Measurements from ENCODE around the gene TMEM234.
"Not testable (repeated sequence)": the region's sequence is repeated elsewhere in the genome, so short reads cannot be mapped to it uniquely, and the experiment has no call there.

TMEM234 gene

GRCh38 chr1:32221980-32222755 is at the start of gene TMEM234, which contains the start of gene EIF3I:
TMEM234 (minus strand) TSS chr1:32222353; CDS start chr1:32222322, 31 bp downstream.
EIF3I (plus strand) TSS chr1:32222407; CDS start chr1:32222442, 35 bp downstream.
- DNase-seq = peak; percentile 89

GRCh38 chr1:32269744-32270143 is 47.6 kb upstream of the TMEM234 start:
- no peak for DNase-seq

- DNase-seq = peak; percentile 51
These were observed 44.9 kb upstream of the TMEM234 start for GRCh38 chr1:32266921-32267591.

GRCh38 chr1:32265846-32266245 is 43.7 kb upstream of the TMEM234 start:
- no peak for DNase-seq

GRCh38 chr1:32263744-32264143 is 41.6 kb upstream of the TMEM234 start:
- no peak for DNase-seq

- not testable (repeated sequence) for DNase-seq
These were observed 41.1 kb upstream of the TMEM234 start for GRCh38 chr1:32263236-32263593.

- DNase-seq = no peak
These were observed 35.0 kb upstream of the TMEM234 start for GRCh38 chr1:32257227-32257508.

GRCh38 chr1:32256473-32257226 is 34.5 kb upstream of the TMEM234 start:
- DNase-seq = no peak

GRCh38 chr1:32255072-32256071 is 33.2 kb upstream of the TMEM234 start:
- DNase-seq = no peak

GRCh38 chr1:32250893-32251716 is 29.0 kb upstream of the TMEM234 start, which contains the start of gene LCK:
LCK (plus strand) TSS chr1:32251265; CDS start chr1:32274330, 23,065 bp downstream.
- DNase-seq = no peak

- DNase-seq = peak; percentile 23
These were observed 27.8 kb upstream of the TMEM234 start for GRCh38 chr1:32249831-32250525.

GRCh38 chr1:32247983-32248889 is 26.1 kb upstream of the TMEM234 start:
- DNase-seq = peak; percentile 47

- DNase-seq = no peak
These were observed 25.3 kb upstream of the TMEM234 start for GRCh38 chr1:32247452-32247851.

- DNase-seq = peak; percentile 67
These were observed 24.7 kb upstream of the TMEM234 start, which contains the start of gene FAM167B for GRCh38 chr1:32246888-32247273. FAM167B (plus strand) TSS chr1:32247222; CDS start chr1:32247422, 200 bp downstream.

GRCh38 chr1:32242341-32242851 is 20.2 kb upstream of the TMEM234 start:
- DNase-seq = no peak

- peak; percentile 39 for DNase-seq
These were observed 19.0 kb upstream of the TMEM234 start for GRCh38 chr1:32241001-32241763.

GRCh38 chr1:32240140-32240951 is 18.2 kb upstream of the TMEM234 start:
- no peak for DNase-seq

GRCh38 chr1:32239790-32240139 is 17.6 kb upstream of the TMEM234 start:
- DNase-seq = no peak
